Stimulated activated CD4-positive, alpha-beta T cell treated with anti-CD3 and anti-CD28 coated beads, Interleukin-2, amount 100 ng/mL, for 4 hours (primary cell): ENCODE measurements around the gene B9D2.

Experiments used
- DNase-seq: peaks from one replicate; pipeline ENCODE4 v3.0.0-alpha.2; 2020; ENCODE audit warnings: low read depth

Gene B9D2

GRCh38 chr19:41309180-41310032 is 54.5 kb downstream of the B9D2 start:
- DNase-seq = no peak

GRCh38 chr19:41308450-41309179 is 55.3 kb downstream of the B9D2 start:
- DNase-seq = peak; percentile 87

GRCh38 chr19:41307954-41308449 is 55.9 kb downstream of the B9D2 start:
- DNase-seq = no peak

- DNase-seq = no peak
Measured at GRCh38 chr19:41307090-41307875, 56.7 kb downstream of the B9D2 start.

- no peak for DNase-seq
Measured at GRCh38 chr19:41305927-41306793, 57.8 kb downstream of the B9D2 start.

- no peak for DNase-seq
Measured at GRCh38 chr19:41304706-41305483, 59.1 kb downstream of the B9D2 start.
